Measurements from ENCODE around the gene RAB3IP.

RAB3IP gene

GRCh38 chr12:69698054-69698453 lies 40.6 kb upstream of the RAB3IP start:
- no peaks in the 10 kb centered on the region for H4K20me1 ChIP-seq (ENCODE audit: insufficient read depth, low read length)
- peaks cover 12% of the 10 kb centered on the region for H3K4me1 ChIP-seq (ENCODE audit: low read length)
- H3F3A ChIP-seq (ENCODE audit: insufficient read depth, low read length) = peaks cover 21% of the 10 kb centered on the region
- peak overlapping the region; percentile 83 for H3K9ac ChIP-seq (ENCODE audit: low read length)
- H3K9me3 ChIP-seq (replicated peaks; ENCODE audit: insufficient read depth, low read length) = no peaks in the 10 kb centered on the region
- peak; percentile 38 for DNase-seq
- H3K36me3 ChIP-seq (replicated peaks; ENCODE audit: insufficient read depth, low read length) = no peaks in the 10 kb centered on the region
- peak overlapping the region; percentile 76 for H3K4me3 ChIP-seq (ENCODE audit: low read length)
- peak overlapping the region; percentile 66; the same call in 1 of the 2 replicates for H2AFZ ChIP-seq (ENCODE audit: low read length)
- H3K9me2 ChIP-seq (replicated peaks; ENCODE audit: insufficient read depth, low read length) = no peaks in the 10 kb centered on the region
- peaks cover 51% of the 10 kb centered on the region for H3K79me2 ChIP-seq (ENCODE audit: low read length)
- H3K4me2 ChIP-seq (ENCODE audit: low read depth, low read length) = peak overlapping the region; percentile 51
- H3K27me3 ChIP-seq (replicated peaks; ENCODE audit: insufficient read depth, low read length) = no peaks in the 10 kb centered on the region
- TF ChIP-seq EZH2 (optimal IDR thresholded peaks at IDR 0.05; ENCODE audit: low read depth, low read length) (no peak), EZH2phosphoT487 (IDR thresholded peaks at IDR 0.05; ENCODE audit: low read length) (no peak), CTCF (IDR thresholded peaks at IDR 0.05; ENCODE audit: low read length) (no peak)
- H3K27ac ChIP-seq (ENCODE audit: low read length) = peak overlapping the region; percentile 92

- Histone ChIP-seq H4K20me1 (ENCODE audit: insufficient read depth, low read length) (no peaks in the 10 kb centered on the region), H3K4me1 (ENCODE audit: low read length) (peaks cover 12% of the 10 kb centered on the region), H2AFZ (ENCODE audit: low read length) (peak within 1 kb of the TSS; percentile 66), H3K27me3 (replicated peaks; ENCODE audit: insufficient read depth, low read length) (no peaks in the 10 kb centered on the region), H3K9me3 (replicated peaks; ENCODE audit: insufficient read depth, low read length) (no peaks in the 10 kb centered on the region), H3K9ac (ENCODE audit: low read length) (peak within 1 kb of the TSS; percentile 83), H3K27ac (ENCODE audit: low read length) (peak within 1 kb of the TSS; percentile 92), H3K9me2 (replicated peaks; ENCODE audit: insufficient read depth, low read length) (no peaks in the 10 kb centered on the region), H3K4me3 (ENCODE audit: low read length) (peak within 1 kb of the TSS; percentile 76), H3K79me2 (ENCODE audit: low read length) (peaks cover 45% of the 10 kb centered on the region), H3K36me3 (replicated peaks; ENCODE audit: insufficient read depth, low read length) (no peaks in the 10 kb centered on the region), H3F3A (ENCODE audit: insufficient read depth, low read length) (peaks cover 21% of the 10 kb centered on the region), H3K4me2 (ENCODE audit: low read depth, low read length) (peak within 1 kb of the TSS; percentile 51)
- peak; percentile 93 for DNase-seq
- TF ChIP-seq EZH2 (optimal IDR thresholded peaks at IDR 0.05; ENCODE audit: low read depth, low read length) = no peak
- TF ChIP-seq EZH2phosphoT487 (IDR thresholded peaks at IDR 0.05; ENCODE audit: low read length) = no peak
- no peak for TF ChIP-seq CTCF (IDR thresholded peaks at IDR 0.05; ENCODE audit: low read length)
Measured at GRCh38 chr12:69698769-69699540, 39.7 kb upstream of the RAB3IP start, which contains the start of gene BEST3. BEST3 (minus strand) TSS chr12:69699303; CDS start chr12:69697798, 1,505 bp downstream.

DNA sequence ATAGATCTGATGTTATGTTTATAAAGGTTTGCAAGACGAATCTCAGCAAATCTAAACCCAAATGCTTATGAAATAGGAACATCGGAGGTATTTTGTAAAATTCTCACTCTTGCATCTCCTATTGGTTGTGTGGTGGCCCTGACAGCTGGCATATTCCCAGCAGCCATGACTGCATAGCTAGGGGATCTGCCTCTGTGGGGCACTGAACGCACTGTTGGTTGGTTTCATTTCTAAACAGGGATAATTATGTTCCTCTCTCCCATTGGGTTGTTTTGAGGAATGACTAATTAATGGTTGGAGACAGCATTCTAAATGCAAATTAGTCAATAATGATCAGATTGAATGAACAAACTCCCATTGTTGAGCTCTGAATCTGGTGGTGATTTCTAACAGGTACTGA lies 36.8 kb upstream of the RAB3IP start:
- peaks cover 19% of the 10 kb centered on the region for H3K79me2 ChIP-seq (ENCODE audit: low read length)
- H2AFZ ChIP-seq (ENCODE audit: low read length) = no peak overlapping the region
- no peak overlapping the region for H3K27ac ChIP-seq (ENCODE audit: low read length)
- H3K36me3 ChIP-seq (replicated peaks; ENCODE audit: insufficient read depth, low read length) = no peaks in the 10 kb centered on the region
- H4K20me1 ChIP-seq (ENCODE audit: insufficient read depth, low read length) = no peaks in the 10 kb centered on the region
- H3K9me2 ChIP-seq (replicated peaks; ENCODE audit: insufficient read depth, low read length) = no peaks in the 10 kb centered on the region
- H3K9me3 ChIP-seq (replicated peaks; ENCODE audit: insufficient read depth, low read length) = no peaks in the 10 kb centered on the region
- no peaks in the 10 kb centered on the region for H3K27me3 ChIP-seq (replicated peaks; ENCODE audit: insufficient read depth, low read length)
- TF ChIP-seq CTCF (IDR thresholded peaks at IDR 0.05; ENCODE audit: low read length) (no peak), EZH2 (optimal IDR thresholded peaks at IDR 0.05; ENCODE audit: low read depth, low read length) (no peak)
- no peak for DNase-seq
- H3K4me2 ChIP-seq (ENCODE audit: low read depth, low read length) = no peak overlapping the region
- peaks cover 25% of the 10 kb centered on the region for H3F3A ChIP-seq (ENCODE audit: insufficient read depth, low read length)
- H3K9ac ChIP-seq (ENCODE audit: low read length) = no peak overlapping the region
- H3K4me3 ChIP-seq (ENCODE audit: low read length) = no peak overlapping the region
- peaks cover 8% of the 10 kb centered on the region for H3K4me1 ChIP-seq (ENCODE audit: low read length)

All from MM.1S (cell line).